ENCODE data around the gene MPEG1.

The MPEG1 gene

DNA sequence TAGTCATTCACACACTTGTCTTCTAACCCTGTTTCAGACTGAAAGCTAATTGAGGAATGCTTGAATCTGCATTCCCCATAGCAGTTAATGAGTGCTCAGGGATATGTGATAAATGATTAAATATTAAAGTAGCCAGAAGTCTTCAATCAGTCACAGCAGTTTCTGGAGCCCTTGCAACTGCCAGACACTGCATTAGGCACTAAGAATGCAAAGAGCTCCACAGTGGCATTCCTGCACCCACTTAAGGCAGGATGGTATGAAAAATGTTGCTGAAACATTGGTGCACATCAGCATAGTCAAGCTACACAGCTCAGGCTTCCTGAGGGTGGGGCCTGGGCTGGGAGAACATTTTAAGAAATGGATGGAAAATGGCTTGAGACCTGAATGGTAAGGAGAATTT lies 34.3 kb downstream of the MPEG1 start:
- no peak overlapping the region for H3K9ac ChIP-seq (ENCODE audit: low read length)
- H4K20me1 ChIP-seq (ENCODE audit: insufficient read depth, low read length), result 0 out of 2 replicates have a peak, but pooled peaks cover 4% of the 10 kb centered on the region
- H3K36me3 ChIP-seq (replicated peaks; ENCODE audit: low read depth, low read length), result peaks cover 37% of the 10 kb centered on the region
- no peak for TF ChIP-seq EZH2phosphoT487 (IDR thresholded peaks at IDR 0.05; ENCODE audit: low read depth)
- TF ChIP-seq, protein P1, sequence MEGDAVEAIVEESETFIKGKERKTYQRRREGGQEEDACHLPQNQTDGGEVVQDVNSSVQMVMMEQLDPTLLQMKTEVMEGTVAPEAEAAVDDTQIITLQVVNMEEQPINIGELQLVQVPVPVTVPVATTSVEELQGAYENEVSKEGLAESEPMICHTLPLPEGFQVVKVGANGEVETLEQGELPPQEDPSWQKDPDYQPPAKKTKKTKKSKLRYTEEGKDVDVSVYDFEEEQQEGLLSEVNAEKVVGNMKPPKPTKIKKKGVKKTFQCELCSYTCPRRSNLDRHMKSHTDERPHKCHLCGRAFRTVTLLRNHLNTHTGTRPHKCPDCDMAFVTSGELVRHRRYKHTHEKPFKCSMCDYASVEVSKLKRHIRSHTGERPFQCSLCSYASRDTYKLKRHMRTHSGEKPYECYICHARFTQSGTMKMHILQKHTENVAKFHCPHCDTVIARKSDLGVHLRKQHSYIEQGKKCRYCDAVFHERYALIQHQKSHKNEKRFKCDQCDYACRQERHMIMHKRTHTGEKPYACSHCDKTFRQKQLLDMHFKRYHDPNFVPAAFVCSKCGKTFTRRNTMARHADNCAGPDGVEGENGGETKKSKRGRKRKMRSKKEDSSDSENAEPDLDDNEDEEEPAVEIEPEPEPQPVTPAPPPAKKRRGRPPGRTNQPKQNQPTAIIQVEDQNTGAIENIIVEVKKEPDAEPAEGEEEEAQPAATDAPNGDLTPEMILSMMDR (IDR thresholded peaks at IDR 0.05; ENCODE audit: low read depth, low read length), result no peak
- H2AFZ ChIP-seq (ENCODE audit: low read depth, low read length), result no peak overlapping the region
- H3K27me3 ChIP-seq (ENCODE audit: low read depth, low read length), result peaks cover 7% of the 10 kb centered on the region
- no peak overlapping the region for H3K4me3 ChIP-seq (ENCODE audit: low read length)
- no peak overlapping the region for H3K4me2 ChIP-seq (ENCODE audit: low read length)
- no peak overlapping the region for H3K27ac ChIP-seq (ENCODE audit: low read length)
- peaks cover 16% of the 10 kb centered on the region for H3K9me3 ChIP-seq (ENCODE audit: insufficient read depth, low read length)
- no peaks in the 10 kb centered on the region for H3K79me2 ChIP-seq (ENCODE audit: low read length)
- peaks cover 9% of the 10 kb centered on the region for H3K4me1 ChIP-seq (ENCODE audit: low read length)

DNA sequence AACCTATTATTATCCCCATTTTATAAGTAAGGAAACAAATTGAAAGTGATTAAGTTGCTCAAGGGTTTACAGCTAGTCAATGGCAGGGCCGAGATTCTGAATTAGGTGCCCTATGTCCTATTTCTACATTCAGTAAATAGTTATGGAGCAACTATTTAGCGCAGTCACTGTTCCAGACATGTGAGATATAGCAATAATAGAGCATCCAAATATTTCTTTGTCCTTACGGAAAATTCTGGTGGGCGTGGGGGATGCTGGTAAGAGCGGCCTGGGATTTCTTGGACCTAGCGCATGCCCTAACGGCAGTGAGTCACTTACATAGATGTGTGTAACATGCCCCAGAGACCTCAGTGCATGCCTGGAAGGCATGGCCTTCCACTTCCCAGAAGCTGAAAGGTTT lies 36.4 kb downstream of the MPEG1 start:
- Histone ChIP-seq H3K36me3 (replicated peaks; ENCODE audit: low read depth, low read length) (peaks cover 30% of the 10 kb centered on the region), H4K20me1 (ENCODE audit: insufficient read depth, low read length) (0 out of 2 replicates have a peak, but pooled peaks cover 4% of the 10 kb centered on the region), H3K4me2 (ENCODE audit: low read length) (no peak overlapping the region), H3K27me3 (ENCODE audit: low read depth, low read length) (peaks cover 13% of the 10 kb centered on the region), H3K4me1 (ENCODE audit: low read length) (peaks cover 14% of the 10 kb centered on the region), H3K79me2 (ENCODE audit: low read length) (no peaks in the 10 kb centered on the region; the same call in 1 of the 2 replicates), H2AFZ (ENCODE audit: low read depth, low read length) (no peak overlapping the region), H3K9ac (ENCODE audit: low read length) (no peak overlapping the region), H3K9me3 (ENCODE audit: insufficient read depth, low read length) (peaks cover 16% of the 10 kb centered on the region), H3K27ac (ENCODE audit: low read length) (no peak overlapping the region), H3K4me3 (ENCODE audit: low read length) (no peak overlapping the region)
- TF ChIP-seq, protein P1 (IDR thresholded peaks at IDR 0.05; ENCODE audit: low read depth, low read length), result no peak
- no peak for TF ChIP-seq EZH2phosphoT487 (IDR thresholded peaks at IDR 0.05; ENCODE audit: low read depth)

DNA sequence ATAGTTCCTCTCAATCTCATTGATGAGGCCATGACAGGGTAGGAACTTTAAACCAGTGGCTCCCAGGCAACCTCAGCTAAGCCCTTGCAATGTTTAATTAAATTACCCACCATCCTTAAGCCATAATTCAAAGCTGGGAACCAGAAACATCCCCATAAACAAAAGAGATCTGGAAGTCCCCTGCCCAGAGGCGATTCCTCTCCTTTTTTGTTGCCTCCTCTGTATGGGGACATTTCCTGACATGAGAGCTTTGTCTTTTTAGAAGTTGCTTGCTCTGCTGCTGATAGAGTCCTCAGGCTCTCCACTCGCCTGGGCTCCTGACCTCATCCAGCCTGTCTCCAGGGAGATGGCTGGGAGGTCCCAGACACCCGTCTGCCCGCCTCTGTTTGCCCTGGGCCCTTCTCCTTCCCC lies 37.6 kb downstream of the MPEG1 start:
- Histone ChIP-seq H3K9me3 (ENCODE audit: insufficient read depth, low read length) (peaks cover 16% of the 10 kb centered on the region), H3K4me2 (ENCODE audit: low read length) (no peak overlapping the region), H3K9ac (ENCODE audit: low read length) (no peak overlapping the region), H4K20me1 (ENCODE audit: insufficient read depth, low read length) (0 out of 2 replicates have a peak, but pooled peaks cover 4% of the 10 kb centered on the region), H3K27me3 (ENCODE audit: low read depth, low read length) (peaks cover 13% of the 10 kb centered on the region), H3K36me3 (replicated peaks; ENCODE audit: low read depth, low read length) (peaks cover 28% of the 10 kb centered on the region), H3K4me3 (ENCODE audit: low read length) (no peak overlapping the region), H3K4me1 (ENCODE audit: low read length) (peaks cover 17% of the 10 kb centered on the region), H2AFZ (ENCODE audit: low read depth, low read length) (no peak overlapping the region), H3K27ac (ENCODE audit: low read length) (no peak overlapping the region), H3K79me2 (ENCODE audit: low read length) (no peaks in the 10 kb centered on the region; the same call in 1 of the 2 replicates)
- TF ChIP-seq EZH2phosphoT487 (IDR thresholded peaks at IDR 0.05; ENCODE audit: low read depth), result no peak
- TF ChIP-seq, protein P1 (IDR thresholded peaks at IDR 0.05; ENCODE audit: low read depth, low read length), result no peak

DNA sequence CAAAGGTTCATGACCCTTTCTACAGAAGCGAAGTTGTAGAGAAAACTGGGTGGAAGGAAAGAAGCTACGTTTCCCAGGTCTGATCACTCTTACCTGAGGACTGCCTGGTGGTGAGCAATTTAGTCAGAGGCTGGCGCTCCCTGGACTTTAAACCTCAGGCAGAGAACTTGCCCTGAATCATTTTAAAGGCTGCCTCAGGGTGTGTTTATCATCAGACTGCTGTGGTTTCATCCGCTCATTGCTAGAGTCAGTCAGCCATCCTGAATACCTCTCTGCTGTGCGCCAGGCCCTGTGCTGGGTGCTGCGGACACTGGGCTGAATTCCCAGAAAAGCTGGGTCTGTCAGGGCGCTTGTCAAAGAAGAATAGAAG lies 38.1 kb downstream of the MPEG1 start:
- peaks cover 17% of the 10 kb centered on the region for H3K4me1 ChIP-seq (ENCODE audit: low read length)
- TF ChIP-seq, protein P1 (IDR thresholded peaks at IDR 0.05; ENCODE audit: low read depth, low read length), result no peak
- TF ChIP-seq EZH2phosphoT487 (IDR thresholded peaks at IDR 0.05; ENCODE audit: low read depth), result no peak
- H2AFZ ChIP-seq (ENCODE audit: low read depth, low read length), result no peak overlapping the region
- H3K79me2 ChIP-seq (ENCODE audit: low read length), result no peaks in the 10 kb centered on the region; the same call in 1 of the 2 replicates
- peaks cover 13% of the 10 kb centered on the region for H3K27me3 ChIP-seq (ENCODE audit: low read depth, low read length)
- no peak overlapping the region for H3K4me2 ChIP-seq (ENCODE audit: low read length)
- H3K4me3 ChIP-seq (ENCODE audit: low read length), result no peak overlapping the region
- peaks cover 12% of the 10 kb centered on the region; the same call in 1 of the 2 replicates for H3K9me3 ChIP-seq (ENCODE audit: insufficient read depth, low read length)
- peaks cover 24% of the 10 kb centered on the region for H3K36me3 ChIP-seq (replicated peaks; ENCODE audit: low read depth, low read length)
- 0 out of 2 replicates have a peak, but pooled peaks cover 4% of the 10 kb centered on the region for H4K20me1 ChIP-seq (ENCODE audit: insufficient read depth, low read length)
- no peak overlapping the region for H3K9ac ChIP-seq (ENCODE audit: low read length)
- no peak overlapping the region for H3K27ac ChIP-seq (ENCODE audit: low read length)
